ENCODE measurements around the gene NAA30. TPM values are rescaled to one million over a fixed set of nuclear protein-coding genes. Genes with fewer than 3 reads are reported as not detected.
A peak's percentile ranks its signal among the peaks of the same experiment; 100 is the strongest.

Gene NAA30
- total and polyA plus RNA-seq, 3 donors from 2014 or later: 30.0 to 37.2 (median 33.0) TPM

DNA sequence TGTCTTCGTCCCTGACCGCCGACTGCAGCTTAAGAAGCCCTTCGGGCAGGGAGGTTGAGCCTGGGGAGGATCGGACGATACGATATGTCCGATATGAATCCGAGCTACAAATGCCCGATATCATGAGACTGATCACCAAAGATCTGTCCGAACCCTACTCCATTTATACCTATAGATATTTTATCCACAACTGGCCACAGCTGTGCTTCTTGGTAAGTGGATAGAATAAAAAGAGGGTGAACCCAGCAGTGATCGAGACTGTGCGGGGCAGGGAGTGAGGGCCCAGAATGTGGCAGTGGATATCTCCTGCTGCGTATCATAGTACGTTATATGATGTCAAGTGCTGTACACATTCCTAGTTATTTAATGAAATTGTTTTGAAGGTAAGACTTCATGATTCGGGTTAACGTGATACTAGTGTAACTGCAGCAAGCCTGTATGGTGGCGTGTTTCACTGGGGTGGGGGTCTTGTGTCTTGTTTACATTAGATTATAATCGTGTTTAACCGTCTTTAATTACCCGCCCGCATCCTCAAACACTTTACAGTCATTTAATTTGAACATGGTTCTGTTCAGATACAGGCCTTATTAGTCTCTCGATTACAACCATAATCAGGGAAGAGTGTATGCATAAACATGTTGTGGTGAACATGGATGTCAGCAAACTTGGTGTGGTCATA, 1.3 kb downstream of the NAA30 start:
- peak; percentile 22 for DNase-seq
- H3K4me3 ChIP-seq: peak overlapping the region; percentile 81 to 95
- peak overlapping the region; percentile 92 to 95 for H3K27ac ChIP-seq
- H3K36me3 ChIP-seq (ENCODE audit: low read depth, missing control alignments): no peaks in the 10 kb centered on the region
- peaks cover 29% of the 10 kb centered on the region for H3K4me1 ChIP-seq
- no peaks in the 10 kb centered on the region for H3K27me3 ChIP-seq
- no peaks in the 10 kb centered on the region for H3K9me3 ChIP-seq
- intact Hi-C loops (cut with DNase I; ENCODE audit: low total_unique reads): no loop called here
- WGBS, 2 donors: 15 to 17% methylated on average over 22 to 23 of the region's 23 CpGs
- TF ChIP-seq, protein P1, sequence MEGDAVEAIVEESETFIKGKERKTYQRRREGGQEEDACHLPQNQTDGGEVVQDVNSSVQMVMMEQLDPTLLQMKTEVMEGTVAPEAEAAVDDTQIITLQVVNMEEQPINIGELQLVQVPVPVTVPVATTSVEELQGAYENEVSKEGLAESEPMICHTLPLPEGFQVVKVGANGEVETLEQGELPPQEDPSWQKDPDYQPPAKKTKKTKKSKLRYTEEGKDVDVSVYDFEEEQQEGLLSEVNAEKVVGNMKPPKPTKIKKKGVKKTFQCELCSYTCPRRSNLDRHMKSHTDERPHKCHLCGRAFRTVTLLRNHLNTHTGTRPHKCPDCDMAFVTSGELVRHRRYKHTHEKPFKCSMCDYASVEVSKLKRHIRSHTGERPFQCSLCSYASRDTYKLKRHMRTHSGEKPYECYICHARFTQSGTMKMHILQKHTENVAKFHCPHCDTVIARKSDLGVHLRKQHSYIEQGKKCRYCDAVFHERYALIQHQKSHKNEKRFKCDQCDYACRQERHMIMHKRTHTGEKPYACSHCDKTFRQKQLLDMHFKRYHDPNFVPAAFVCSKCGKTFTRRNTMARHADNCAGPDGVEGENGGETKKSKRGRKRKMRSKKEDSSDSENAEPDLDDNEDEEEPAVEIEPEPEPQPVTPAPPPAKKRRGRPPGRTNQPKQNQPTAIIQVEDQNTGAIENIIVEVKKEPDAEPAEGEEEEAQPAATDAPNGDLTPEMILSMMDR (IDR thresholded peaks at IDR 0.05): no peak
- no peak for TF ChIP-seq POLR2A (IDR thresholded peaks at IDR 0.05)

DNA sequence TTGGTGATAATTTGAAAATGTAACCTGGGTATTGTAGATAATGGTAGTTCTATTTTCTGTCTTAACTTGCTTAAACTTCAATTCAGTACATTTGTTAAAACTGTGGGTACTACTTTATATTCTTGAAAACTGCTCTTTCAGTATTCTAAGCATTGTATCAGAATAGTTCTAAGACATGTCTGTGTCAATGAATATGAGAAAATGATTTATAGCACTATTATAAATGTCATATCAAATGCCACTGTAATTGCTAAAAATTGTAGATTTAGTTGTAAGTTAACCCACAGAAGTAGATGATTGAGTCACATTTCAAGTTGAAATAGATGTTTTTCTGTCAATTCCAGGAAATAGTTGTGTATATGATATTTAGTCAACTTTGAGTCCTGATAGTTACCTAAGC, 2.4 kb downstream of the NAA30 start:
- Histone ChIP-seq H3K27ac (no peak overlapping the region), H3K36me3 (ENCODE audit: low read depth, missing control alignments) (no peaks in the 10 kb centered on the region), H3K9me3 (no peaks in the 10 kb centered on the region), H3K27me3 (no peaks in the 10 kb centered on the region), H3K4me3 (peak overlapping the region in 1 of 2 donors; percentile 95), H3K4me1 (peaks cover 29% of the 10 kb centered on the region)
- intact Hi-C loops (cut with DNase I; ENCODE audit: low total_unique reads): no loop called here
- no peak for DNase-seq
- no peak for TF ChIP-seq POLR2A (IDR thresholded peaks at IDR 0.05)
- TF ChIP-seq, protein P1 (IDR thresholded peaks at IDR 0.05): no peak

DNA sequence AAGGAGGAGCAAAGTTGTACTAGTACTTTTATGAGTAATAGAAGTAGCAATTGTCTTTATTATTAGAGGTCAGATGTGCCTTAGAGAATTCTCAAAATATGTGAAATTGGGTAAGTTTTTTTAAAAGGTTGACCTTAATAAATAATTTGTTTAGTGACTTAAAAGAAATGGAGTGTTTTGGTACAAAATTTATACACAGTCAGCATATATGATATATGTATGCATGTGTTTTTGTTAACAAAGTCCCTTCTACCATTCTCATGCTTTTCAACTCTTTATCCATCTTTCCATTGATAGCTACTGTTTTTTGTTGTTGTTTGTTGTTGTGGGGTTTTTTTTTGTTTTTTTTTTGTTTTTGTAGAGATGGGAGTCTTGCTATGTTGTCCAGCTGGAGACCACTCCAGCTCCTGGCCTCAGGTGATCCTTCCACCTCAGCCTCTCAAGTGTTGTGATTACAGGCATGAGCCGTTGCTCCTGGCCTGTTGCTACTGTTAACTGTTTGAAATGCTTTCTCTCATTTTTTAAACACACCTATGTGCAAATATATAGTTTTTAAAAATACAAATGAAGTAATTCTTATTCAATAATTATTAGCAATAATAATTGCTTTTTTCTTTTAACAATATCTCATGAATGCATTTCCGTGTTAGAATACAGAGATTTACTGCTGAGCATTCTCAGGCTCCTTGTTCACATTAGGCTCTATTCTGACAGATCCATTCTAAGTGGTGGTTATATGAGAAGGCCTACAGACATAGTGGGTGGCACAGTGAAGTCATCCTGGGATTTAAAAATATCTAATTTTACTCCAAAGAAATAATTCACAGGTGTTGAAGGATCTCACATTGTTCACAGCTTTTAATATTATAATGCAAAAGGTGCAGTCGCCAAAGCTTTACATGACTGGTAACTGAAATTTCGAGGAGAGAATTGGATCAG, 10.4 kb downstream of the NAA30 start:
- H3K4me3 ChIP-seq: no peak overlapping the region
- intact Hi-C loops (cut with DNase I; ENCODE audit: low total_unique reads): no loop called here
- WGBS, 2 donors: 86 to 89% methylated on average over 4 of the region's 4 CpGs
- H3K4me1 ChIP-seq: peaks cover 12% of the 10 kb centered on the region
- TF ChIP-seq, protein P1 (IDR thresholded peaks at IDR 0.05): no peak
- H3K27me3 ChIP-seq: no peaks in the 10 kb centered on the region
- H3K36me3 ChIP-seq (ENCODE audit: low read depth, missing control alignments): no peaks in the 10 kb centered on the region
- H3K27ac ChIP-seq: peak overlapping the region in 1 of 2 donors; percentile 79
- DNase-seq: no peak
- no peaks in the 10 kb centered on the region for H3K9me3 ChIP-seq

DNA sequence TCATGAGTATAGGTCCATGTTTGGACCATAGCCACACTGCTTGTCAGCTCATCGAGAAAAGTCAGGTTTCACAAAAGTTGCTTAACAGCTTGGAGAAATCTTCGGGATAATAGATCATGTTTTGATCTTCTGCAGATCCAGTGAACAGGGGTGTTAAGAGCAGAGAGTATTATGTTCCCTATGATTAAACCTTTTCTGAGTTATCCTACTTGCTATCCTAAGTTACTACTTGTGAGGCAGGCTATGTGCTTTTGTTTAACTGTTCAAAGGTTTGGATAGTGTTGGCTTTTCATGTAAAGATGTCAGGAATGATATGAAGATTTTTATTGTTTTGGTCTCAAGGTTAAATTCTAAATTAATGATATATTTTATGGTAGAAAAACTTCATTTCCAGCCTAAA, 11.1 kb downstream of the NAA30 start:
- Histone ChIP-seq H3K27me3 (no peaks in the 10 kb centered on the region), H3K36me3 (ENCODE audit: low read depth, missing control alignments) (no peaks in the 10 kb centered on the region), H3K4me1 (peaks cover 12% of the 10 kb centered on the region), H3K27ac (peak overlapping the region; percentile 63 to 79), H3K4me3 (no peak overlapping the region), H3K9me3 (no peaks in the 10 kb centered on the region)
- no peak for DNase-seq
- TF ChIP-seq, protein P1 (IDR thresholded peaks at IDR 0.05): no peak
- WGBS, 2 donors: 66 to 77% methylated on average over 2 of the region's 2 CpGs
- intact Hi-C loops (cut with DNase I; ENCODE audit: low total_unique reads): no loop called here
